GM20431 (cell line): ENCODE results near the gene DGKQ.
"Not testable (repeated sequence)": the region's sequence is repeated elsewhere in the genome, so short reads cannot be mapped to it uniquely, and the experiment has no call there.

ENCODE experiments used
- in situ Hi-C: fragments of 300-500 bp; cut with MseI, MboI; formaldehyde crosslinking; loops from one replicate; pipeline ENCODE4 v1.15.0; 2020; ENCODE audit warnings: low sequenced_read_pairs; ENCODE audit not compliant: unreplicated experiment

Gene DGKQ

DNA sequence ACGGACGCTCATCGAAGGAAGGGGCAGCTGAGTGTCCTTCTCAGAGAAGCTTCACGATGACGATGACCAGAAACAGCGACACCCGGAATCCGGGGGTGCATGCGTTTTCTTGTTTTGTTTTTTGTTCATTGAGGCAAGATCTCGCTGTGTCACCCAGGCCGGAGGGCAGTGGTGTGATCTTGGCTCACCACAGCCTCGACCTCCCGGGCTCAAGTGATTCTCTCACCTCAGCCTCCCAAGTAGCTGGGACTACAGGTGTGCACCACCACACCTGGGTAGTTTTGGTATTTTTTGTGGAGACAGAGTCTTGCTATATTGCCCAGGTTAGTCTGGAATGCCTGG lies 19.8 kb downstream of the DGKQ start:
- in situ Hi-C loops = no loop called here

DNA sequence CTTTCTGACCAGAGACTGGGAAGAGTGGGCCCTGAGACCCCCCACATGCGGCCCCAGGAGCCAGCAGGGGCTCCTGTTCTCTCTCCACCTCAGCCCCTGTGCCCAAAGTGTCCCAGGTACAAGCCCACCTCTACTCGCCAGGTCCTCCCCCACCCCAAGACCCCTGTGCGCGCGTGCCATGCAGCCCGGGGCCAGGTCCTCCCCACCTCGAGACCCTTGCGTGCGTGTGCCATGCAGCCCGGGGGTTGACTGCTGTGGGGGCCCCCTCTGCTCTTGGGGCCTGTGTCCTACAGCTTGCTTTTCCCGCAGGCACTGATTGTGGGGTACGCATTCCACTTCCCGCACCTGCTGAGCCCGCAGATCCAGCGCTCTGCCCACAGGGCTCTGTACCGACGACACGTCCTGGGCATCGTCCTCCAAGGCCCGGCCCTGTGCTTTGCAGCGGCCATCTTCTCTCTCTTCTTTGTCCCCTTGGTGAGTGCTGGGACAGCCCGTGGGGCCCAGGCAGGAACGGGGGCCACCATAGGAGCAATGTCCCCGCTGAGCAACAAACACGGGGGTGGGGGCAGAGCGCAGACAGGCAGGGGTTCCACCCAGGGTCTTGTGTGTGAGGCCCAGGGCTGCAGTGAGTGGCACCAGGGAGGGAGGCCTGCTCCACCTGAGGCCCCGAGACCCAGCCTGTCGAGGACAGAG lies 20.3 kb downstream of the DGKQ start:
- in situ Hi-C loops = no loop called here

- in situ Hi-C loops = no loop called here
Observed at GRCh38 chr4:951594-952468, 21.5 kb downstream of the DGKQ start.

GRCh38 chr4:951186-951585 lies 22.2 kb downstream of the DGKQ start:
- in situ Hi-C loops = no loop called here

- in situ Hi-C loops = no loop called here
Observed at GRCh38 chr4:950136-951020, 23.0 kb downstream of the DGKQ start.

DNA sequence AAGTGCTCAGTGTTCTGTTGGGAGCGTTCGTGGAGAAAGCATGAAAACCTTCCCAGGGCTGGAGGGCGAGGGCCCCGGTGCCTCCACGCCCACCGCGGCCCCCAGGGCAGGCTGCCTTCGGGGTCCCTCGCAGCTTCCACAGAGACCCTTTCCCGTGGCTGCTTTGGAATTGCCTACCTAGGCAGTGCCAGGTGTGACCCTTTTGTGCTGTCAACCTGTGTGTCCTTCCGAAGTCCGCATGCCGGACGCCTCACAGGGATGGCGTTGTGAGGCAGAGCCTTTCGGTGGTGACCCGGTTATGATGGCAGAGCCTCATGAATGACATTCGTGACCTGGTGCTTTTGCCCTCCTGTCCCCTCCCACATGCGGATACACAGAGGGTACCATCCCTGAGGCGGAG lies 23.7 kb downstream of the DGKQ start:
- in situ Hi-C loops = no loop called here

GRCh38 chr4:948936-949300 lies 24.5 kb downstream of the DGKQ start:
- in situ Hi-C loops = no loop called here

DNA sequence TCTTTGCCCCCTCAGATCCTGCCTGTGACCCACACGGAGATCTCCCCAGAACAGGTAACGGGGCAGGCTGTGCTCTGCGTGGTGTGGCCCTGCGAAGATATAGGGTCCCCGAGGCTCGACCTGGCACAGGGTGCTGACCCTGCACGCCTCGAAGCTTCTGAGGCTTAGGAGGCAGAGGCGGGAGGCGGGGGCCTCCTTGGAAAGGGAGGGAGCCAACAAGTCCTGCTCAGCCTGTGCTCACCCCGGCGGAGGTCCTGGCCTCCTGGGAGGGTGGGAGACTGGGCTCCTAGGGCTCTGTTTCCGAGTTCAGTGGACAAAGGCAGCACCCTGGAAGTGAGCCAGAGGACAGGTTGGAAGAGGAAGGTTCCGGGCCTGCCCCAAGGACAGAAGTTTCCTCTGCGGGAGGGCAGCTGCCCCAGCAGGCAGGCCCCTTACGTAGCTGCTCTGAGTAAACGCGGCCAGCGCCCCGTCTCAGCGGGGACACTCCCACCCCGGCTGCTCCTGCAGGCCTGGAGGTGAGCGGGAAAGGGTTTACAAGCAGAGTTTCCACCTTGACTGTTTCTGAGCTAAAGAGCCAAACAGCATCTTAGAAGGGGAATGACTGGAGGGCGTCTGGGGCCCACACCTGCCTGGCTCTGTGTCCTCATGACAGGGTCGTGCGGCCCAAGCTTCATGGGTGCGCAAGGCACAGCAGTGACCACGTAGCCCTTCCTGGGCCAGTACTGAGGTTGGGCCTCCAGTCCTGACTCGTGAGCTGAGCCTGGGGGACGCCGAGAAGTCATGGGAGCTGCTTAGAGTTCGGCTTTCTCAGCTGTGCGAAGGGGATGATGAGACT lies 25.1 kb downstream of the DGKQ start:
- in situ Hi-C loops = no loop called here

GRCh38 chr4:947491-947971 lies 25.8 kb downstream of the DGKQ start:
- in situ Hi-C loops = no loop called here

GRCh38 chr4:946517-947471 lies 26.6 kb downstream of the DGKQ start:
- in situ Hi-C loops = no loop called here

DNA sequence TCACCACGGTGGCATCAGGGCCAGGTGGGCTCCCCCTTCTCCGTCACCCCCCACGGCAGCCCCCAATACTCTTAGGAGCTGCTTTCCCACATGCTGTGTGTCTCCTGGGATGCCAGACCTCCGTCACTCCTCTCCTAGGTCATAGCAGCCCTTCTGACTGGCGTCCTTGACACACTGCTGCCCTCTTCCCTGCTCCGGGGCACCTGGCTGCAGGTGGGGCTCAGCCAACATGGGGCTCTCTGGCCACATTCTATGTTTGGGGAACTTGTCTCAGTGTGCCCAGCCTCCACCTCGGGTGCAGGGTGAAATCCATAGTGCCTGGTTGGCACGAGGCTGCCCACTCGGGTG lies 27.3 kb downstream of the DGKQ start:
- in situ Hi-C loops = no loop called here

DNA sequence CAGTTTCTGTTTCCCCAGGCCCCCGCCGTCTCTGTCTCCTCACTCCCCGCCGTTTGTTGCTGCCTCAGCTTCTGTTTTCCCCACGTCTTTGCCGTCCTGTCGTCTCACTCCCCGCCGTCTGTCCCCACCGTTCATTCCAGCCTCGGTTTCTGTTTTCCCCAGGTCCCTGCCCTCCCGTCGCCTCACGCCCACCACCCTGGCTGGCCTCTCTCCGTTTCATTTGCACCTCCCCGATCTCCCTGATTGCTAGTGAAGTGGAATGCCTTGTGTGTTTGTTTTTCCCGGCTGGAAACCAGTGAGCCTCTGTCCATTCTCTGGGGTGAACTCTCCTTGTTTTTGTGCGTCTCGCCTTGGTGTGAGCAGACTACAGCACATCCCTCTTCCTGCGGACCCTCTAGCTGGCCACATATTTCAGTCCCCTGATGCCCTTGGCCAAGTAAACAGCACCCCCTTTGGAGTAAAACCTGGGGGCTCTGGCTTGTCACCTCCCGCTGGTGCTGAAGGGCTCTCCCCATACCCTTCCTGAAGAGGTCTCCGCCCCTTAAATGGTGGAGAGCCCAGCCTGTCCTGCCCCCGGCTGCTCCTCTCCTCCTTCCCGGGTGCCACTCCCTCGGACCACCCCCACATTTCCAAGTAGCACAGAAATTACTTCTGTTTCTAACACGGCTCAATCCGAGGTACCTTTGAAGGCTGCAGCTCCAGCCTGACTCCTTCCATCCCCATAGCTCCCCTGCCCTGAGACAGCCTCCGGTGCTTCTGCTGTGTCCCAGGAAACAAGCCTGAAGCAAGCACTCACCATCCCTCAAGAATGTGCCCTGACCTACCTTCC lies 27.9 kb downstream of the DGKQ start:
- in situ Hi-C loops = no loop called here

GRCh38 chr4:939508-939907 lies 33.9 kb downstream of the DGKQ start:
- in situ Hi-C loops = not testable (repeated sequence)

DNA sequence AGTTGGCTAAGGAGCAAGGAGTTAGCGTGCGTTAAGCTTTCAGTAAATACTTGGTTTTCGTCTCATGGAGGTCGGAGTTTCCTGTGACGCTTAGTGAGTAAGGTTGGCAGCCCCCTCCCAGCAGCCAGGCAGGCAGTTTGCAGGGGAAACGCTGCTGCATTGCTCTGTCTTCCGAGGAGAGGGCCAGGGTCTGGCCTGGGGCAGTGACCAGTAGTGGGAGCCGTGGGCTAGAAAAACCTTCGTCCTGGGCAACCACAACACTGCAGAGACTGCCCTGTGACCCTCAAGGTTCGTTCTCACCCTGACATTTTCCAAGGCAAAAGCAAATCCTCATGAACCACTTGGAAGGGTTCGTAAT lies 40.7 kb downstream of the DGKQ start:
- in situ Hi-C loops = no loop called here

DNA sequence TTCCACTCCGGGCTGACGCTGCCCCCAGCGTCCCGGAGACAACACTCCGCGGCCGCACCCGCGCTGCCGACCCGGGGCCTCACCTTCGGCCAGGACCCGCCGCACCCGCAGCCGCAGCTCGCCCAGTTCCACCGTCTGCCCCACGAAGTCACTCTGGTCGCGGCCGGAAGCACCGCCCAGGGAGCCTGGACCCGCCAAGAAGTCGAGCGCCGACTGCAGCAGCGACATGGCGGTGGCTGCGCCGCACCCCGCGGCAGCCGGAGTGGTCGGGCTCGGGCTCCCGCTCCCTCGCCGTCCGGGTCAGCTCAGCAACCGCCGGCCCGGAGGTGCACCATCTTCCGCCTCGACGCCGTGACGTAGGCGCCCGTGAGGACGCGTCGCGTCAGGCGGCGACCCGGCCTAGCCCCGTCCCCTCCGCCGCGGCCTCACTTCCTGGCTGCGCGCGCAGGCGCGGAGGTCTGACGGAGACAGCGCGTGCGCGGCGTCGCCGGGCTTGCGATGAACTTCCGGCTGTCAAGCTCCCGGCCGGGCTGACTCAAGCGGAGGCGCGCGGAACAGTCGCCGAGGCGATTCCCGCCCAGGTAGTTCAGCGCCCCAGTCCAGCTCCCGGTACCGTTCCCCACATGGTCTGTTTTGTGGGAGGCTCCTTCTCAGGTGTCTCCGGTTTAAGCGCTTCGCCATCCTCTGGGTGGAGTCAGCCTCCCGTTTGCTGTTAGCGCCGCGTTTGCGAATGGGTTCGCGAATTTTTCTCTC lies 41.2 kb downstream of the DGKQ start, which contains the start of the genes GAK and TMEM175:
GAK (minus strand) TSS at position 357 of the 753 bp plus-strand sequence; CDS start at position 228, 129 bp downstream.
TMEM175 (plus strand) TSS at position 501 of the 753 bp plus-strand sequence. CDS start 15,280 bp downstream, outside the sequence.
- in situ Hi-C loops = no loop called here

- in situ Hi-C loops = no loop called here
Observed at GRCh38 chr4:931194-931959, 42.0 kb downstream of the DGKQ start.
